MM.1S (cell line): ENCODE results near the gene AKAP8.

Experiments used
- DNase-seq: peaks from one replicate; pipeline ENCODE4 v3.0.0-alpha.2; 2015
- H2AFZ ChIP-seq: fragments of 300-600 bp; sonication (generic); 2 replicates; pipeline ENCODE4 v1.6.0; 2016; ENCODE audit warnings: antibody characterized with exemption, low read length
- H3F3A ChIP-seq: fragments of 300-600 bp; sonication (generic); 2 replicates; pipeline ENCODE4 v1.6.1; 2016; ENCODE audit warnings: mild to moderate bottlenecking, antibody characterized with exemption, low read length, moderate library complexity, mixed read lengths; ENCODE audit not compliant: insufficient read depth
- H3K27ac ChIP-seq: fragments of 300-600 bp; sonication (generic); 2 replicates; pipeline ENCODE4 v1.5.1; 2016; ENCODE audit warnings: mild to moderate bottlenecking, low read length
- H3K27me3 ChIP-seq: fragments of 300-600 bp; sonication (generic); replicated peaks from 2 replicates; pipeline ENCODE4 v1.6.0; 2016; ENCODE audit warnings: low read length; ENCODE audit not compliant: insufficient read depth
- H3K36me3 ChIP-seq: fragments of 300-600 bp; sonication (generic); replicated peaks from 2 replicates; pipeline ENCODE4 v1.6.1; 2016; ENCODE audit warnings: mild to moderate bottlenecking, low read length, mixed read lengths; ENCODE audit not compliant: insufficient read depth
- H3K4me1 ChIP-seq: fragments of 300-600 bp; sonication (generic); 2 replicates; pipeline ENCODE4 v1.6.1; 2016; ENCODE audit warnings: low read length, mixed read lengths
- H3K4me2 ChIP-seq: fragments of 300-600 bp; sonication (generic); 2 replicates; pipeline ENCODE4 v1.6.0; 2016; ENCODE audit warnings: low read depth, low read length
- H3K4me3 ChIP-seq: fragments of 300-600 bp; sonication (generic); 2 replicates; pipeline ENCODE4 v1.5.1; 2016; ENCODE audit warnings: low read length, mixed read lengths
- H3K79me2 ChIP-seq: fragments of 300-600 bp; sonication (generic); 2 replicates; pipeline ENCODE4 v1.6.1; 2016; ENCODE audit warnings: mixed run types, low read length, mixed read lengths
- H3K9ac ChIP-seq: fragments of 300-600 bp; sonication (generic); 2 replicates; pipeline ENCODE4 v1.6.1; 2016; ENCODE audit warnings: low read length, mixed read lengths
- H3K9me2 ChIP-seq: fragments of 300-600 bp; sonication (generic); replicated peaks from 2 replicates; pipeline ENCODE4 v1.6.1; 2016; ENCODE audit warnings: mild to moderate bottlenecking, low read length, mixed read lengths; ENCODE audit not compliant: insufficient read depth
- H3K9me3 ChIP-seq: fragments of 300-600 bp; sonication (generic); replicated peaks from 2 replicates; pipeline ENCODE4 v1.6.1; 2016; ENCODE audit warnings: mild to moderate bottlenecking, low read length, mixed read lengths; ENCODE audit not compliant: insufficient read depth
- H4K20me1 ChIP-seq: fragments of 300-600 bp; sonication (generic); 2 replicates; pipeline ENCODE4 v1.6.1; 2016; ENCODE audit warnings: mild to moderate bottlenecking, low read length, moderate library complexity, mixed read lengths; ENCODE audit not compliant: insufficient read depth
- CTCF ChIP-seq: fragments of 300-600 bp; sonication (generic); IDR thresholded peaks from 2 replicates; pipeline ENCODE4 v1.5.1; 2016; ENCODE audit warnings: antibody characterized with exemption, low read length, mixed read lengths
- EZH2 ChIP-seq: fragments of 300-600 bp; sonication (generic); optimal IDR thresholded peaks from 2 replicates; pipeline ENCODE3; 2017; ENCODE audit warnings: low read depth, mild to moderate bottlenecking, antibody characterized with exemption, low read length, mixed read lengths
- EZH2phosphoT487 ChIP-seq: fragments of 300-600 bp; sonication (generic); IDR thresholded peaks from 2 replicates; pipeline ENCODE4 v1.6.1; 2018; ENCODE audit warnings: antibody characterized with exemption, low read length

Gene AKAP8

GRCh38 chr19:15390814-15391213 lies 11.2 kb upstream of the AKAP8 start:
- Histone ChIP-seq H4K20me1 (no peaks in the 10 kb centered on the region), H3K27me3 (no peaks in the 10 kb centered on the region), H3K79me2 (peaks cover 9% of the 10 kb centered on the region; the same call in 1 of the 2 replicates), H3K27ac (no peak overlapping the region), H2AFZ (no peak overlapping the region), H3K4me3 (no peak overlapping the region), H3K9me2 (no peaks in the 10 kb centered on the region), H3K9ac (no peak overlapping the region), H3K36me3 (no peaks in the 10 kb centered on the region), H3K9me3 (no peaks in the 10 kb centered on the region), H3K4me1 (no peaks in the 10 kb centered on the region), H3F3A (no peaks in the 10 kb centered on the region), H3K4me2 (no peak overlapping the region)
- no peak for DNase-seq
- TF ChIP-seq EZH2phosphoT487 = no peak
- TF ChIP-seq EZH2 = no peak
- TF ChIP-seq CTCF = no peak

- H3K9me3 ChIP-seq = no peaks in the 10 kb centered on the region
- no peak overlapping the region for H3K4me3 ChIP-seq
- H2AFZ ChIP-seq = no peak overlapping the region
- peaks cover 21% of the 10 kb centered on the region for H3F3A ChIP-seq
- no peak overlapping the region for H3K27ac ChIP-seq
- H3K9ac ChIP-seq = no peak overlapping the region
- H3K36me3 ChIP-seq = no peaks in the 10 kb centered on the region
- no peak overlapping the region for H3K4me2 ChIP-seq
- no peak for TF ChIP-seq EZH2
- TF ChIP-seq CTCF = no peak
- no peak for TF ChIP-seq EZH2phosphoT487
- peaks cover 9% of the 10 kb centered on the region for H4K20me1 ChIP-seq
- peaks cover 17% of the 10 kb centered on the region; the same call in 1 of the 2 replicates for H3K4me1 ChIP-seq
- H3K9me2 ChIP-seq = no peaks in the 10 kb centered on the region
- DNase-seq = no peak
- H3K79me2 ChIP-seq = peaks cover 28% of the 10 kb centered on the region
- no peaks in the 10 kb centered on the region for H3K27me3 ChIP-seq
These were observed 2.3 kb upstream of the AKAP8 start for GRCh38 chr19:15381864-15382263.

- H3K36me3 ChIP-seq = no peaks in the 10 kb centered on the region
- no peak for DNase-seq
- no peak overlapping the region for H2AFZ ChIP-seq
- no peak overlapping the region for H3K27ac ChIP-seq
- H4K20me1 ChIP-seq = peaks cover 13% of the 10 kb centered on the region
- H3K9me3 ChIP-seq = no peaks in the 10 kb centered on the region
- no peak overlapping the region for H3K9ac ChIP-seq
- H3K4me3 ChIP-seq = no peak overlapping the region
- H3K9me2 ChIP-seq = no peaks in the 10 kb centered on the region
- peaks cover 32% of the 10 kb centered on the region for H3K79me2 ChIP-seq
- H3K4me2 ChIP-seq = peak overlapping the region; percentile 69; the same call in 1 of the 2 replicates
- no peaks in the 10 kb centered on the region for H3K27me3 ChIP-seq
- peaks cover 21% of the 10 kb centered on the region for H3F3A ChIP-seq
- TF ChIP-seq EZH2 (no peak), EZH2phosphoT487 (no peak), CTCF (no peak)
- H3K4me1 ChIP-seq = peaks cover 17% of the 10 kb centered on the region; the same call in 1 of the 2 replicates
These were observed 1.8 kb upstream of the AKAP8 start for GRCh38 chr19:15381429-15381828.
